K562 (cell line): ENCODE results near the gene NDUFB7. TPM values are rescaled to one million over a fixed set of nuclear protein-coding genes. Genes with fewer than 3 reads are reported as not detected.
A peak's percentile ranks its signal among the peaks of the same experiment; 100 is the strongest.

ENCODE experiments used
- BCL6 ChIP-seq: fragments of 250-450 bp; sonication (Bioruptor Pico); IDR thresholded peaks from 2 replicates; pipeline ENCODE4 v1.4.0; 2020
- CTCFL ChIP-seq: IDR thresholded peaks from 2 replicates; pipeline ENCODE4 v1.6.1; 2011; ENCODE audit warnings: borderline replicate concordance, low read depth, mild to moderate bottlenecking, moderate library complexity, low read length; ENCODE audit not compliant: insufficient read depth, poor library complexity, severe bottlenecking
- DLX4 ChIP-seq: fragments of 250-450 bp; sonication (Bioruptor Pico); IDR thresholded peaks from 2 replicates; pipeline ENCODE4 v1.6.1; 2021; ENCODE audit warnings: mild to moderate bottlenecking
- KDM5B ChIP-seq: fragments of 200-600 bp; sonication (generic); IDR thresholded peaks from 2 replicates; pipeline ENCODE4 v1.6.1; 2012; ENCODE audit warnings: low read depth, mild to moderate bottlenecking, moderate library complexity, low read length, control low read depth, inconsistent platforms; ENCODE audit not compliant: insufficient replicate concordance
- NCOR1 ChIP-seq: fragments of 450-650 bp; IDR thresholded peaks from 2 replicates; pipeline ENCODE4 v1.6.1; 2016; ENCODE audit warnings: mild to moderate bottlenecking, moderate library complexity
- RFX1 ChIP-seq: fragments of 450-650 bp; IDR thresholded peaks from 2 replicates; pipeline ENCODE4 v1.6.1; 2016; ENCODE audit warnings: mild to moderate bottlenecking, moderate library complexity
- RUNX1 ChIP-seq: sonication (generic); IDR thresholded peaks from 2 replicates; pipeline ENCODE4 v1.6.1; 2016; ENCODE audit warnings: antibody characterized with exemption, low read depth
- TBL1XR1 ChIP-seq, 2 experiments: IDR thresholded peaks; 2 replicates each; pipeline ENCODE4 v1.6.1; 2012; ENCODE audit warnings: improper control_type of control experiment in 2 of 2, low read length in 2 of 2, mild to moderate bottlenecking in 1 of 2
- TCFL5 ChIP-seq: fragments of 250-450 bp; sonication (Bioruptor Pico); conservative IDR thresholded peaks from 2 replicates; pipeline ENCODE4 v1.6.1; 2021; ENCODE audit warnings: mild to moderate bottlenecking, moderate library complexity, matching md5 sums
- ZNF41 ChIP-seq: fragments of 250-450 bp; sonication (Bioruptor Pico); conservative IDR thresholded peaks from 2 replicates; pipeline ENCODE4 v1.4.0; 2020; ENCODE audit warnings: mild to moderate bottlenecking
- polyA plus RNA-seq, 8 experiments: library from polyadenylated mRNA; depleted of rRNA in 4 of 8; stranded (reverse) in 5 of 8; unstranded in 3 of 8; fragments of >200 nt; fragmentation: Nextera tagmentation in 2 of 8; fragmentation: Illumina TruSeq in 1 of 8; extraction: Ambion mirVana in 2 of 8; extraction: Trizol in 1 of 8; gene quantifications; 2 replicates each; pipeline versions ENCODE4 v1.2.1 to v1.2.3, GENCODE V29; 2011 to 2014; ENCODE audit warnings: inconsistent platforms in 1 of 8, missing spikeins in 1 of 8
- total RNA-seq, 7 experiments: library from RNA; depleted of rRNA in 6 of 7; stranded (reverse); fragments of >200 nt in 6 of 7; fragmentation: Illumina TruSeq in 2 of 7; extraction: Trizol in 2 of 7; gene quantifications; 2 replicates each; pipeline versions ENCODE4 v1.2.1 to v1.2.3, GENCODE V29; 2011 to 2021; ENCODE audit warnings: low replicate concordance in 1 of 7
- TF ChIP-seq, protein P1 (sequence below), 2 experiments: IDR thresholded peaks; 2 replicates each; pipeline ENCODE4 v1.6.1; 2012; ENCODE audit warnings: improper control_type of control experiment in 2 of 2, low read depth in 2 of 2, low read length in 2 of 2, borderline replicate concordance in 1 of 2
- TF ChIP-seq, protein P2 (sequence below): fragments of 450-650 bp; IDR thresholded peaks from 2 replicates; pipeline ENCODE4 v1.6.1; 2018; ENCODE audit not compliant: partially characterized antibody

Gene NDUFB7
- total and polyA plus RNA-seq, 9 of the 15 experiments (the other 6 are each of a cell fraction or from before 2014, with no cell fraction given), result 14.9 to 842 (median 137) TPM

- TF ChIP-seq DLX4 (CRISPR knock-in tag) (no peak), CTCFL (no peak), RFX1 (no peak), RUNX1 (no peak), KDM5B (peak; percentile 94), ZNF41 (CRISPR knock-in tag) (no peak), BCL6 (CRISPR knock-in tag) (no peak), TCFL5 (CRISPR knock-in tag) (no peak), TBL1XR1 (IDR thresholded peaks at IDR 0.05; ENCODE audit: low read length in 2 of 2) (no peak), NCOR1 (0 out of 2 replicates have a peak, but pooled peaks have one; percentile 33)
- TF ChIP-seq, protein P1, sequence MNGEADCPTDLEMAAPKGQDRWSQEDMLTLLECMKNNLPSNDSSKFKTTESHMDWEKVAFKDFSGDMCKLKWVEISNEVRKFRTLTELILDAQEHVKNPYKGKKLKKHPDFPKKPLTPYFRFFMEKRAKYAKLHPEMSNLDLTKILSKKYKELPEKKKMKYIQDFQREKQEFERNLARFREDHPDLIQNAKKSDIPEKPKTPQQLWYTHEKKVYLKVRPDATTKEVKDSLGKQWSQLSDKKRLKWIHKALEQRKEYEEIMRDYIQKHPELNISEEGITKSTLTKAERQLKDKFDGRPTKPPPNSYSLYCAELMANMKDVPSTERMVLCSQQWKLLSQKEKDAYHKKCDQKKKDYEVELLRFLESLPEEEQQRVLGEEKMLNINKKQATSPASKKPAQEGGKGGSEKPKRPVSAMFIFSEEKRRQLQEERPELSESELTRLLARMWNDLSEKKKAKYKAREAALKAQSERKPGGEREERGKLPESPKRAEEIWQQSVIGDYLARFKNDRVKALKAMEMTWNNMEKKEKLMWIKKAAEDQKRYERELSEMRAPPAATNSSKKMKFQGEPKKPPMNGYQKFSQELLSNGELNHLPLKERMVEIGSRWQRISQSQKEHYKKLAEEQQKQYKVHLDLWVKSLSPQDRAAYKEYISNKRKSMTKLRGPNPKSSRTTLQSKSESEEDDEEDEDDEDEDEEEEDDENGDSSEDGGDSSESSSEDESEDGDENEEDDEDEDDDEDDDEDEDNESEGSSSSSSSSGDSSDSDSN (IDR thresholded peaks at IDR 0.05; ENCODE audit: borderline replicate concordance in 1 of 2, low read depth in 2 of 2, low read length in 2 of 2), result peak; percentile 83 to 91; a peak in 2 of 4 replicates
- TF ChIP-seq, protein P2, sequence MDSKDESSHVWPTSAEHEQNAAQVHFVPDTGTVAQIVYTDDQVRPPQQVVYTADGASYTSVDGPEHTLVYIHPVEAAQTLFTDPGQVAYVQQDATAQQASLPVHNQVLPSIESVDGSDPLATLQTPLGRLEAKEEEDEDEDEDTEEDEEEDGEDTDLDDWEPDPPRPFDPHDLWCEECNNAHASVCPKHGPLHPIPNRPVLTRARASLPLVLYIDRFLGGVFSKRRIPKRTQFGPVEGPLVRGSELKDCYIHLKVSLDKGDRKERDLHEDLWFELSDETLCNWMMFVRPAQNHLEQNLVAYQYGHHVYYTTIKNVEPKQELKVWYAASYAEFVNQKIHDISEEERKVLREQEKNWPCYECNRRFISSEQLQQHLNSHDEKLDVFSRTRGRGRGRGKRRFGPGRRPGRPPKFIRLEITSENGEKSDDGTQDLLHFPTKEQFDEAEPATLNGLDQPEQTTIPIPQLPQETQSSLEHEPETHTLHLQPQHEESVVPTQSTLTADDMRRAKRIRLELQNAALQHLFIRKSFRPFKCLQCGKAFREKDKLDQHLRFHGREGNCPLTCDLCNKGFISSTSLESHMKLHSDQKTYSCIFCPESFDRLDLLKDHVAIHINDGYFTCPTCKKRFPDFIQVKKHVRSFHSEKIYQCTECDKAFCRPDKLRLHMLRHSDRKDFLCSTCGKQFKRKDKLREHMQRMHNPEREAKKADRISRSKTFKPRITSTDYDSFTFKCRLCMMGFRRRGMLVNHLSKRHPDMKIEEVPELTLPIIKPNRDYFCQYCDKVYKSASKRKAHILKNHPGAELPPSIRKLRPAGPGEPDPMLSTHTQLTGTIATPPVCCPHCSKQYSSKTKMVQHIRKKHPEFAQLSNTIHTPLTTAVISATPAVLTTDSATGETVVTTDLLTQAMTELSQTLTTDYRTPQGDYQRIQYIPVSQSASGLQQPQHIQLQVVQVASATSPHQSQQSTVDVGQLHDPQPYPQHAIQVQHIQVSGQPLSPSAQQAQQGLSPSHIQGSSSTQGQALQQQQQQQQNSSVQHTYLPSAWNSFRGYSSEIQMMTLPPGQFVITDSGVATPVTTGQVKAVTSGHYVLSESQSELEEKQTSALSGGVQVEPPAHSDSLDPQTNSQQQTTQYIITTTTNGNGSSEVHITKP, result peak; percentile 57
Observed at GRCh38 chr19:14517840-14518505, 53.9 kb downstream of the NDUFB7 start, which contains the start of gene DNAJB1 (continued).
